Lower lobe of right lung (tissue), 2 donors: ENCODE measurements around the gene RAB7B. TPM values are rescaled to one million over a fixed set of nuclear protein-coding genes. Genes with fewer than 3 reads are reported as not detected.
"Not testable (repeated sequence)": the region's sequence is repeated elsewhere in the genome, so short reads cannot be mapped to it uniquely, and the experiment has no call there.

ENCODE experiments used
- ATAC-seq, 2 donors: fragments of 200-7000 bp; cut with Tn5 transposase; one replicate each; pipeline ENCODE4 v1.9.1; 2020 to 2022; ENCODE audit warnings: mild to moderate bottlenecking in 2 of 2, moderate library complexity in 2 of 2
- DNase-seq: peaks from one replicate; pipeline ENCODE4 v3.0.0-alpha.2; 2020
- H3K27ac ChIP-seq: fragments of 200-600 bp; one replicate; pipeline ENCODE4 v1.8.0; 2022
- H3K27me3 ChIP-seq: fragments of 200-600 bp; one replicate; pipeline ENCODE4 v1.8.0; 2022; ENCODE audit warnings: low read depth
- H3K36me3 ChIP-seq: fragments of 200-600 bp; one replicate; pipeline ENCODE4 v1.8.0; 2022; ENCODE audit warnings: mild to moderate bottlenecking
- H3K4me1 ChIP-seq: fragments of 200-600 bp; one replicate; pipeline ENCODE4 v1.8.0; 2022
- H3K4me3 ChIP-seq: fragments of 200-600 bp; one replicate; pipeline ENCODE4 v1.8.0; 2022; ENCODE audit warnings: mild to moderate bottlenecking
- H3K9me3 ChIP-seq: fragments of 200-600 bp; one replicate; pipeline ENCODE4 v1.8.0; 2022
- intact Hi-C: fragments of 100-400 bp; cut with DNase I; formaldehyde crosslinking; loops from one replicate; pipeline ENCODE4 v1.11.0; 2022
- total RNA-seq: library from RNA; stranded (reverse); fragmentation: NEBNext Ultra II Directional; extraction: Animal tissue kit (Norgen Biotek cat#: 25700); gene quantifications from one replicate; pipeline ENCODE4 v1.2.1, GENCODE V29; 2021
- TF ChIP-seq, protein P1 (sequence below): fragments of 200-600 bp; IDR thresholded peaks from one replicate; pipeline ENCODE4 v1.8.0; 2022; ENCODE audit warnings: antibody characterized with exemption, mild to moderate bottlenecking
- donor health status: DM: no; HTN: yes; CAD: no; lungs with severe emphysema.

RAB7B gene
- total RNA-seq, 1 donor from 2014 or later, result 9.1 TPM

DNA sequence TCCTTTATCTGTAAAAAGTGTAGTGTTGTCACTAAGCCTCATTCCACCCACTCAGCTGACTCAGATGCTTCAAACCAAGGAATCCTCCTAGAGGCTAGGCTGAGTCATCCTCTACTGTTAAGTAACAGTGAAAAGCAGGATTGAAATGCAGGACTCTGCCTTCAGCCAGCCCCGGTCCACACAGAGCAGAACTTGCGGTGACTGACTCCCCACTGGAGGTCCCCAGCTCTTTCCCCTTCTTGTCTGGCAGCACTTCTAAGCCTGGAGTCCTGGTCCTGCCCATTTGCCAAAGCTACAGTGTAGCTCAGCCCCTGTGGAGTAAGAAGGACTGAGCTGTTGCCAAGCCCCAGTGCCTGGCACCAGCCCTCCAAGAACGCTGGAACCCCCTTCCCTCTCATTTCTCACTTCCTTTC lies 1.7 kb downstream of the RAB7B start:
- DNase-seq, result no peak
- H3K9me3 ChIP-seq, result no peaks in the 10 kb centered on the region
- intact Hi-C loops, result no loop called here
- H3K27ac ChIP-seq, result no peak overlapping the region
- peak; percentile 77 to 82 for ATAC-seq
- H3K4me3 ChIP-seq, result peak overlapping the region; percentile 49
- peaks cover 26% of the 10 kb centered on the region for H3K4me1 ChIP-seq
- TF ChIP-seq, protein P1, sequence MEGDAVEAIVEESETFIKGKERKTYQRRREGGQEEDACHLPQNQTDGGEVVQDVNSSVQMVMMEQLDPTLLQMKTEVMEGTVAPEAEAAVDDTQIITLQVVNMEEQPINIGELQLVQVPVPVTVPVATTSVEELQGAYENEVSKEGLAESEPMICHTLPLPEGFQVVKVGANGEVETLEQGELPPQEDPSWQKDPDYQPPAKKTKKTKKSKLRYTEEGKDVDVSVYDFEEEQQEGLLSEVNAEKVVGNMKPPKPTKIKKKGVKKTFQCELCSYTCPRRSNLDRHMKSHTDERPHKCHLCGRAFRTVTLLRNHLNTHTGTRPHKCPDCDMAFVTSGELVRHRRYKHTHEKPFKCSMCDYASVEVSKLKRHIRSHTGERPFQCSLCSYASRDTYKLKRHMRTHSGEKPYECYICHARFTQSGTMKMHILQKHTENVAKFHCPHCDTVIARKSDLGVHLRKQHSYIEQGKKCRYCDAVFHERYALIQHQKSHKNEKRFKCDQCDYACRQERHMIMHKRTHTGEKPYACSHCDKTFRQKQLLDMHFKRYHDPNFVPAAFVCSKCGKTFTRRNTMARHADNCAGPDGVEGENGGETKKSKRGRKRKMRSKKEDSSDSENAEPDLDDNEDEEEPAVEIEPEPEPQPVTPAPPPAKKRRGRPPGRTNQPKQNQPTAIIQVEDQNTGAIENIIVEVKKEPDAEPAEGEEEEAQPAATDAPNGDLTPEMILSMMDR, result no peak
- no peaks in the 10 kb centered on the region for H3K27me3 ChIP-seq
- no peaks in the 10 kb centered on the region for H3K36me3 ChIP-seq

DNA sequence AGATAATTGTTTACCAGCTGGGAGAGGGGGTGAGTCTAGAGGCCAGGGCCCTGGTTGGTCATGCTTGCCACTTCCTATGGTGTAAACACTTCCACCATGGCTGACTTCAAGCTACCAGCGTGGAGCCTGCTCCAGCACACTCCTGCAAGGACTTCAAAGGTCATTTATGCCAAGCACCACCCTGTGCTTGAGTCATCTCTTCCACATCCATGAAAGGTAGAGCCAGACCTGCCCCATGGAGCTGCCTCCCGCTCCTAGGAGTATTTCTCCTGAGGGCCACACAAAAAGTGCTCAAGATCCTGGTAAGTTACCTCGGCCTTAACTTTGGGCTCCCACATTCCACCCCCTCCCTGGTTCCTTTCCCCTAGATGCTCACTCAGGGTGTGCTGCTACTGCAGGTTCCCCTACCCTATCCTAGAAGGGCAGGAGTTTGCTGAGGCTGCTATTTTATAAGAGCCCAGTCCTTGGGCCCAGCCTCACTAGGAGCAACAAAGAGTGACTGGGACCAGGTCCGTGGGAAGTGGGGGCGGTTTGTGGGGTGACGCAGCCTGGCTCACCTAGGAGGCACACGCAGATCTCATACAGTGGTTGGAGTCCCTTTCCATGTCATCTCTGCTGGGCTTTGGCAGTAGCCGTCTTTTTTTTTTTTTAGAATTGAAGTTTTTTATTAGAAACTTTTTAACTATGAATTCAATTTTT lies 2.4 kb downstream of the RAB7B start:
- no peak overlapping the region for H3K4me3 ChIP-seq
- ATAC-seq (no peak), DNase-seq (no peak)
- TF ChIP-seq, protein P1, result no peak
- no peaks in the 10 kb centered on the region for H3K27me3 ChIP-seq
- no peaks in the 10 kb centered on the region for H3K9me3 ChIP-seq
- intact Hi-C loops, result no loop called here
- H3K27ac ChIP-seq, result no peak overlapping the region
- H3K4me1 ChIP-seq, result peaks cover 26% of the 10 kb centered on the region
- H3K36me3 ChIP-seq, result no peaks in the 10 kb centered on the region

DNA sequence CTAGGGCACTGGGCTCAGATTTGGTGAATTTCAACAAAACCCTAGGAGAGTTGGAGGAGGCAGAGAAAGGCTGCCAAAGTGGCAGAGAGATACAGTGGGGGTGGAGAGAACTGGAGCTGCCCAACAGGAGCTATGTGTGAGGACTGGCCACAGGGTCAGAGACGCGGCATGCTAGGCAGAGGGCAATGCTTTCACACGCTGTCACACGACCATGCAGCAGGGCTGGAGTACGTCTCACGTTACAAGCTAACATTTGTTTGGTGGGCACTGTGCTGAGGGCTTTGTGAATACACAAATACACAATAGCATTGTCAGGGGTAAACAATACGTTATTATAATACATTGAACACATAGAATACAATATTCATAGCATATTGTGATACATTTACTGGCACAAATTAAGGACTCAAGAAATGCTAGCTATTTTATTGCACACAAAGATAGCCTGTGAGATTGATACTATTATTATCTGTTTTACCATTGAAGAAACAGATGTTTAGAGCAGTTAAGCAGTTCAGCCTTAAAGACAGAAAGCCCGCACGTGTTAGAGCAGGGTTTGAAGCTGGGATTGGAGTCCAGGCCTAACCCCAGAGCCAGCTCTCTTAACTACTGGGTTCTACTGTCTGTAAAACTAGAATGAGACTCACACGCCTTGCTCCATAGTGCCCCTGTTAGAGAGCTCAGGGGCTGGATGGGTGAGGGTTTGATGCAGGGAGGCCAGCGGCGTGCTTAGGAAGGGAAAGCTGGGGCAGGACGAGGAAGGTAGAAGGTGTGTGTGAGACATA lies 4.5 kb downstream of the RAB7B start:
- intact Hi-C loops, result no loop called here
- H3K36me3 ChIP-seq, result peaks cover 2% of the 10 kb centered on the region
- H3K4me3 ChIP-seq, result no peak overlapping the region
- DNase-seq (no peak), ATAC-seq (no peak)
- no peaks in the 10 kb centered on the region for H3K9me3 ChIP-seq
- H3K4me1 ChIP-seq, result peaks cover 26% of the 10 kb centered on the region
- no peaks in the 10 kb centered on the region for H3K27me3 ChIP-seq
- TF ChIP-seq, protein P1, result no peak
- no peak overlapping the region for H3K27ac ChIP-seq

DNA sequence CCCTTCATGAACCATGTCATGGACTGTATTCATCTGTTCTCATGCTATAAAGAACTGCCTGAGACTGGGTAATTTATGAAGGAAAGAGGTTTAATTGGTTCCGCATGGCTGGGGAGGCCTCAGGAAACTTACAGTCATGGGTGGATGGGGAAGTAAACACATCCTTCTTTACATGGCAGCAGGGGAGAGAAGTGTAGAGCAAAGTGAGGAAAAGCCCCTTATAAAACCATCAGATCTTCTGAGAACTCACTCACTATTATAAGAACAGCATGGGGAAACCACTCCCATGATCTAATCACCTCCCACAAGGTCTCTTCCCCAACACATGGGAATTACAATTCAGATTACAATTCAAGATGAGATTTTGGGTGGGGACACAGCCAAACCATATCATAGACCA lies 6.6 kb downstream of the RAB7B start:
- H3K27me3 ChIP-seq, H3K4me1 ChIP-seq, DNase-seq, H3K9me3 ChIP-seq, H3K27ac ChIP-seq, H3K4me3 ChIP-seq, intact Hi-C loops, ATAC-seq: not testable (repeated sequence)
- peaks cover 19% of the 10 kb centered on the region for H3K36me3 ChIP-seq

DNA sequence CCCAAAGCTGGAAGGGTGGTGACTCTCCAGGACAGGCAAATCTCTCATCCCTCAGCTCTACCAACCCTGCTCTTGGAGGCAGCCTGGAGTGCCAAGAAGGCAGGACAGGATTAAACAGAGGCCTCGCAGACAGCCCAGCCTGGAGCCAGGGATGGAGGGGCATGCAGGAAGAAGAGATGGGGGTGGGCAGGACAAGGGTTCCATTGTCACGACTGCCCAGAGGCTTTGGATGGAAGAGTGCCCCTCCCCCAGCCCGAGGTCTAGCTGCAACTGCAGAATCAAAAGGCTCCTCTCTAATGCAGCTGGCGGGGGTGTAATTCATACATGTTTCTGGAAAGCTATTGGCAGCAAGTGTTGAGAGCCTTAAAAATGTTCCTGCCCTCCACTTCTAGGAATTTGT lies 8.8 kb downstream of the RAB7B start:
- TF ChIP-seq, protein P1, result no peak
- no peaks in the 10 kb centered on the region for H3K9me3 ChIP-seq
- peaks cover 26% of the 10 kb centered on the region for H3K36me3 ChIP-seq
- DNase-seq, result no peak
- no peak overlapping the region for H3K27ac ChIP-seq
- H3K4me3 ChIP-seq, result no peak overlapping the region
- intact Hi-C loops, result no loop called here
- ATAC-seq, result no peak
- H3K27me3 ChIP-seq, result no peaks in the 10 kb centered on the region
- no peaks in the 10 kb centered on the region for H3K4me1 ChIP-seq

DNA sequence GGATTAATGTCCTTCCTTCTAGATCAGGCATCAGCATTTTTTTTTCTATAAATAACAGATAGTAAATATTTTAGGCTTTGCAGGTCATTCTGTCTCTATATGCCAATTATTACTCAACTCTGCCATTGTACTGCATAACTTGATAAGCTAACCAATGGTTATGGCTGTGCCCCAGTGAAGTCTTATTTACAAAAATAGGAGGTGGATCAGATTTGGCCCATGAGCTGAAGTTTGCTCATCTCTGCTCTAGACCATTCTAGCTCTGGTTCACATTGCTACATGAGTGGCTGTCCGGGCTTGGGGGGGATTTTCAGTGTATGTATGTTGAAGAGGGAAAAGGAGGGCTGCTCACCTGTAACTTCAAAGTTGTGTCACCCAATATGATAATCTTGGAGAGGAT lies 10.1 kb downstream of the RAB7B start:
- no peak for DNase-seq
- Histone ChIP-seq H3K4me3 (no peak overlapping the region), H3K4me1 (no peaks in the 10 kb centered on the region), H3K27ac (no peak overlapping the region), H3K9me3 (no peaks in the 10 kb centered on the region), H3K27me3 (no peaks in the 10 kb centered on the region), H3K36me3 (peaks cover 26% of the 10 kb centered on the region)
- TF ChIP-seq, protein P1, result no peak
- ATAC-seq, result no peak
- intact Hi-C loops, result no loop called here
